SK-N-SH (cell line): Measurements from ENCODE around the gene ZFAND2A. TPM values are rescaled to one million over a fixed set of nuclear protein-coding genes. Genes with fewer than 3 reads are reported as not detected.
A peak's percentile ranks its signal among the peaks of the same experiment; 100 is the strongest.

Experiments used
- CTCF ChIA-PET: fragments of 300-600, 350-600 bp; formaldehyde crosslinking; extraction: SDS; loops from one replicate; lab custom pipeline; 2021; lab: Yijun Ruan, JAX
- POLR2A ChIA-PET: fragments of 350-600 bp; sonication (Branson Sonifier 250); formaldehyde crosslinking; extraction: SDS; loops from one replicate; lab custom pipeline; 2020; ENCODE audit warnings: antibody characterized with exemption, inconsistent platforms; lab: Yijun Ruan, JAX
- DNase-seq: peaks from one replicate; pipeline ENCODE4 v3.0.0; 2012
- H2AFZ ChIP-seq: fragments of 200-600 bp; sonication (generic); 2 replicates; pipeline ENCODE4 v1.8.1; 2016; ENCODE audit warnings: antibody characterized with exemption, mild to moderate bottlenecking, low read depth
- H3F3A ChIP-seq: fragments of 200-600 bp; sonication (generic); replicated peaks from 2 replicates; pipeline ENCODE3; 2016; ENCODE audit warnings: antibody characterized with exemption, mild to moderate bottlenecking; ENCODE audit not compliant: insufficient read depth
- H3K27ac ChIP-seq, 2 experiments: fragments of 200-500 bp in 1 of 2; fragments of 200-600 bp in 1 of 2; sonication (Bioruptor generic) in 1 of 2; sonication (generic), shearing (Covaris generic) in 1 of 2; 2 replicates each; pipeline versions ENCODE4 v1.5.1 to v1.6.1; 2014 to 2016; ENCODE audit warnings: low read depth in 2 of 2, inconsistent platforms in 1 of 2, low read length in 1 of 2, mild to moderate bottlenecking in 1 of 2, mixed read lengths in 1 of 2
- H3K27me3 ChIP-seq: fragments of 200-600 bp; sonication (generic), shearing (Covaris generic); 2 replicates; pipeline ENCODE4 v1.6.1; 2016; ENCODE audit warnings: mixed run types; ENCODE audit not compliant: insufficient read depth
- H3K36me3 ChIP-seq, 2 experiments: fragments of 200-500 bp in 1 of 2; fragments of 200-600 bp in 1 of 2; sonication (Bioruptor generic) in 1 of 2; sonication (generic) in 1 of 2; replicated peaks in 1 of 2; 2 replicates each; pipeline versions ENCODE3 to v1.5.1; 2014 to 2016; ENCODE audit warnings: low read length in 1 of 2, mild to moderate bottlenecking in 1 of 2; ENCODE audit not compliant: insufficient read depth in 2 of 2, control insufficient read depth in 1 of 2
- H3K4me1 ChIP-seq, 2 experiments: fragments of 200-500 bp in 1 of 2; fragments of 200-600 bp in 1 of 2; sonication (Bioruptor generic) in 1 of 2; sonication (generic), shearing (Covaris generic) in 1 of 2; 2 replicates each; pipeline versions ENCODE4 v1.5.1 to v1.6.1; 2014 to 2016; ENCODE audit warnings: low read depth in 1 of 2, low read length in 1 of 2, mixed run types in 1 of 2; ENCODE audit not compliant: insufficient read depth in 2 of 2, control insufficient read depth in 1 of 2
- H3K4me2 ChIP-seq: fragments of 200-600 bp; sonication (generic), shearing (Covaris generic); 2 replicates; pipeline ENCODE4 v1.6.1; 2017; ENCODE audit warnings: mixed run types
- H3K4me3 ChIP-seq, 2 experiments: fragments of 200-500 bp in 1 of 2; fragments of 200-600 bp in 1 of 2; sonication (Bioruptor generic) in 1 of 2; sonication (generic), shearing (Covaris generic) in 1 of 2; 2 replicates each; pipeline versions ENCODE4 v1.5.1 to v1.8.1; 2014 to 2016; ENCODE audit warnings: low read depth in 2 of 2, inconsistent platforms in 1 of 2, low read length in 1 of 2, mild to moderate bottlenecking in 1 of 2, mixed read lengths in 1 of 2, moderate library complexity in 1 of 2
- H3K79me2 ChIP-seq: fragments of 200-600 bp; sonication (generic); 2 replicates; pipeline ENCODE4 v1.8.1; 2017; ENCODE audit warnings: mild to moderate bottlenecking; ENCODE audit not compliant: insufficient read depth
- H3K9ac ChIP-seq: fragments of 200-600 bp; sonication (generic); 2 replicates; pipeline ENCODE4 v1.6.1; 2017; ENCODE audit warnings: mixed run types
- H3K9me2 ChIP-seq: fragments of 200-600 bp; sonication (generic); 2 replicates; pipeline ENCODE4 v1.6.1; 2017; ENCODE audit warnings: mixed run types
- H3K9me3 ChIP-seq: fragments of 200-600 bp; sonication (generic); 2 replicates; pipeline ENCODE4 v1.6.1; 2017; ENCODE audit warnings: mixed run types, mild to moderate bottlenecking, moderate library complexity
- H4K20me1 ChIP-seq: fragments of 200-600 bp; sonication (generic); 2 replicates; pipeline ENCODE4 v1.6.1; 2017; ENCODE audit warnings: mild to moderate bottlenecking, mixed run types; ENCODE audit not compliant: insufficient read depth
- ELF1 ChIP-seq: IDR thresholded peaks from 2 replicates; pipeline ENCODE4 v1.4.0; 2012
- EP300 ChIP-seq, 2 experiments: IDR thresholded peaks; 2 replicates each; pipeline versions ENCODE4 v1.4.0 to v1.6.1; 2012; ENCODE audit warnings: borderline replicate concordance in 1 of 2, low read depth in 1 of 2, low read length in 1 of 2
- EZH2phosphoT487 ChIP-seq: fragments of 200-600 bp; sonication (generic); IDR thresholded peaks from 2 replicates; pipeline ENCODE4 v1.6.1; 2017; ENCODE audit warnings: low read depth, mixed run types, mild to moderate bottlenecking, antibody characterized with exemption, moderate library complexity, borderline replicate concordance
- FOSL2 ChIP-seq: IDR thresholded peaks from 2 replicates; pipeline ENCODE4 v1.4.0; 2012; ENCODE audit warnings: low read depth, mild to moderate bottlenecking, moderate library complexity, borderline replicate concordance
- FOXJ3 ChIP-seq: sonication (generic); formaldehyde crosslinking; IDR thresholded peaks from 2 replicates; pipeline ENCODE4 v1.5.1; 2020; ENCODE audit warnings: mild to moderate bottlenecking, missing genetic modification reagents
- FOXM1 ChIP-seq: IDR thresholded peaks from 2 replicates; pipeline ENCODE4 v1.4.0; 2012; ENCODE audit warnings: low read depth, mild to moderate bottlenecking
- GATA2 ChIP-seq: sonication (generic); formaldehyde crosslinking; IDR thresholded peaks from 2 replicates; pipeline ENCODE4 v1.5.0; 2020; ENCODE audit warnings: mild to moderate bottlenecking, missing genetic modification reagents
- MEF2A ChIP-seq: IDR thresholded peaks from 2 replicates; pipeline ENCODE4 v1.4.0; 2012; ENCODE audit warnings: low read depth, borderline replicate concordance
- NFIC ChIP-seq: IDR thresholded peaks from 2 replicates; pipeline ENCODE4 v1.4.0; 2012; ENCODE audit warnings: borderline replicate concordance
- NRF1 ChIP-seq: IDR thresholded peaks from 2 replicates; pipeline ENCODE4 v1.6.1; 2012; ENCODE audit warnings: low read depth, mild to moderate bottlenecking, low read length
- POLR2AphosphoS5 ChIP-seq: IDR thresholded peaks from 2 replicates; pipeline ENCODE4 v1.6.1; 2012; ENCODE audit warnings: low read depth, low read length
- RAD21 ChIP-seq: IDR thresholded peaks from 2 replicates; pipeline ENCODE4 v1.6.1; 2012; ENCODE audit warnings: mild to moderate bottlenecking, low read length
- SMC3 ChIP-seq: IDR thresholded peaks from 2 replicates; pipeline ENCODE4 v1.6.1; 2012; ENCODE audit warnings: low read depth, low read length, improper control_type of control experiment
- TAF1 ChIP-seq: IDR thresholded peaks from 2 replicates; pipeline ENCODE4 v1.6.1; 2012; ENCODE audit warnings: low read depth, mild to moderate bottlenecking, low read length, moderate library complexity, borderline replicate concordance
- YY1 ChIP-seq: IDR thresholded peaks from 2 replicates; pipeline ENCODE4 v1.4.0; 2012; ENCODE audit warnings: low read depth, mild to moderate bottlenecking
- WGBS: methylation state at CpG from one replicate; pipeline ENCODE4 v1.1.6; 2017; ENCODE audit warnings: low lambda C conversion rate; 5-methylcytosine and 5-hydroxymethylcytosine counted together
- polyA plus RNA-seq, 3 experiments: library from polyadenylated mRNA; depleted of rRNA; stranded (reverse); fragments of >200 nt; gene quantifications; 2 replicates each; pipeline ENCODE4 v1.2.3, GENCODE V29; 2012
- TF ChIP-seq, protein P1 (sequence below): fragments of 200-600 bp; sonication (generic); IDR thresholded peaks from 2 replicates; pipeline ENCODE4 v1.6.1; 2017; ENCODE audit warnings: antibody characterized with exemption, mild to moderate bottlenecking, moderate library complexity
- TF ChIP-seq, protein P2 (sequence below): IDR thresholded peaks from 2 replicates; pipeline ENCODE4 v1.4.0; 2012; ENCODE audit warnings: low read depth
- TF ChIP-seq, protein P3 (sequence below): IDR thresholded peaks from 2 replicates; pipeline ENCODE4 v1.4.0; 2012; ENCODE audit warnings: low read depth, borderline replicate concordance
- TF ChIP-seq, protein P4 (sequence below): fragments of 150-350 bp; IDR thresholded peaks from 2 replicates; pipeline ENCODE4 v1.6.1; 2016; ENCODE audit warnings: mild to moderate bottlenecking, low read depth, low read length
- TF ChIP-seq, protein P5 (sequence below): IDR thresholded peaks from 2 replicates; pipeline ENCODE4 v1.6.1; 2012; ENCODE audit warnings: mild to moderate bottlenecking, low read depth, low read length, moderate library complexity
- TF ChIP-seq, protein P6 (sequence below): IDR thresholded peaks from 2 replicates; pipeline ENCODE4; 2012

Gene ZFAND2A
- polyA plus RNA-seq, 1 of the 3 experiments (the other 2 are of a cell fraction) = 38.9 TPM

GRCh38 chr7:1169409-1170368, 9.7 kb upstream of the ZFAND2A start:
- Histone ChIP-seq H3K36me3 (peaks cover 0 to 7% of the 10 kb centered on the region in 2 experiments), H4K20me1 (no peaks in the 10 kb centered on the region), H3K9ac (no peak overlapping the region), H3K27me3 (no peaks in the 10 kb centered on the region), H3K9me3 (no peaks in the 10 kb centered on the region), H3K4me1 (peaks cover 0 to 2% of the 10 kb centered on the region in 2 experiments; a peak in 1 of 4 replicates), H3K9me2 (no peaks in the 10 kb centered on the region), H3K4me2 (no peak overlapping the region), H2AFZ (peak overlapping the region; percentile 4; the same call in 1 of the 2 replicates), H3F3A (no peaks in the 10 kb centered on the region), H3K79me2 (no peaks in the 10 kb centered on the region), H3K4me3 (peak overlapping the region in 1 of 2 experiments; percentile 31; a peak in 1 of 4 replicates), H3K27ac (no peak overlapping the region)
- ChIA-PET CTCF (interaction anchor here (0.9 to 5.1 kb wide), 6 partner anchors 9 to 261 kb away, joined by 3 to 29 read pairs (median 4); partner anchors contain the start of gene ZFAND2A), POLR2A (no interaction called here)
- peak; percentile 86 for DNase-seq
- 57% methylated on average over 43 of the region's 43 CpGs for WGBS
- no peak for TF ChIP-seq MEF2A
- peak; percentile 19; the same call in 1 of the 2 replicates for TF ChIP-seq SMC3
- TF ChIP-seq NFIC = no peak
- TF ChIP-seq EZH2phosphoT487 = no peak
- TF ChIP-seq NRF1 = no peak
- no peak for TF ChIP-seq FOSL2
- no peak for TF ChIP-seq ELF1
- TF ChIP-seq FOXJ3 (CRISPR knock-in tag) = no peak
- TF ChIP-seq POLR2AphosphoS5 = no peak
- TF ChIP-seq, protein P1, sequence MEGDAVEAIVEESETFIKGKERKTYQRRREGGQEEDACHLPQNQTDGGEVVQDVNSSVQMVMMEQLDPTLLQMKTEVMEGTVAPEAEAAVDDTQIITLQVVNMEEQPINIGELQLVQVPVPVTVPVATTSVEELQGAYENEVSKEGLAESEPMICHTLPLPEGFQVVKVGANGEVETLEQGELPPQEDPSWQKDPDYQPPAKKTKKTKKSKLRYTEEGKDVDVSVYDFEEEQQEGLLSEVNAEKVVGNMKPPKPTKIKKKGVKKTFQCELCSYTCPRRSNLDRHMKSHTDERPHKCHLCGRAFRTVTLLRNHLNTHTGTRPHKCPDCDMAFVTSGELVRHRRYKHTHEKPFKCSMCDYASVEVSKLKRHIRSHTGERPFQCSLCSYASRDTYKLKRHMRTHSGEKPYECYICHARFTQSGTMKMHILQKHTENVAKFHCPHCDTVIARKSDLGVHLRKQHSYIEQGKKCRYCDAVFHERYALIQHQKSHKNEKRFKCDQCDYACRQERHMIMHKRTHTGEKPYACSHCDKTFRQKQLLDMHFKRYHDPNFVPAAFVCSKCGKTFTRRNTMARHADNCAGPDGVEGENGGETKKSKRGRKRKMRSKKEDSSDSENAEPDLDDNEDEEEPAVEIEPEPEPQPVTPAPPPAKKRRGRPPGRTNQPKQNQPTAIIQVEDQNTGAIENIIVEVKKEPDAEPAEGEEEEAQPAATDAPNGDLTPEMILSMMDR = peak; percentile 72
- TF ChIP-seq, protein P2, sequence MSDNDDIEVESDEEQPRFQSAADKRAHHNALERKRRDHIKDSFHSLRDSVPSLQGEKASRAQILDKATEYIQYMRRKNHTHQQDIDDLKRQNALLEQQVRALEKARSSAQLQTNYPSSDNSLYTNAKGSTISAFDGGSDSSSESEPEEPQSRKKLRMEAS = no peak
- TF ChIP-seq, protein P3, sequence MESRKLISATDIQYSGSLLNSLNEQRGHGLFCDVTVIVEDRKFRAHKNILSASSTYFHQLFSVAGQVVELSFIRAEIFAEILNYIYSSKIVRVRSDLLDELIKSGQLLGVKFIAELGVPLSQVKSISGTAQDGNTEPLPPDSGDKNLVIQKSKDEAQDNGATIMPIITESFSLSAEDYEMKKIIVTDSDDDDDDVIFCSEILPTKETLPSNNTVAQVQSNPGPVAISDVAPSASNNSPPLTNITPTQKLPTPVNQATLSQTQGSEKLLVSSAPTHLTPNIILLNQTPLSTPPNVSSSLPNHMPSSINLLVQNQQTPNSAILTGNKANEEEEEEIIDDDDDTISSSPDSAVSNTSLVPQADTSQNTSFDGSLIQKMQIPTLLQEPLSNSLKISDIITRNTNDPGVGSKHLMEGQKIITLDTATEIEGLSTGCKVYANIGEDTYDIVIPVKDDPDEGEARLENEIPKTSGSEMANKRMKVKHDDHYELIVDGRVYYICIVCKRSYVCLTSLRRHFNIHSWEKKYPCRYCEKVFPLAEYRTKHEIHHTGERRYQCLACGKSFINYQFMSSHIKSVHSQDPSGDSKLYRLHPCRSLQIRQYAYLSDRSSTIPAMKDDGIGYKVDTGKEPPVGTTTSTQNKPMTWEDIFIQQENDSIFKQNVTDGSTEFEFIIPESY = no peak
- no peak for TF ChIP-seq FOXM1
- TF ChIP-seq GATA2 (CRISPR knock-in tag) = no peak
- no peak for TF ChIP-seq EP300 (IDR thresholded peaks at IDR 0.05; ENCODE audit: borderline replicate concordance in 1 of 2, low read depth in 1 of 2, low read length in 1 of 2)
- TF ChIP-seq TAF1 = no peak
- TF ChIP-seq YY1 = peak; percentile 70
- peak; percentile 14; the same call in 1 of the 2 replicates for TF ChIP-seq RAD21
- TF ChIP-seq, protein P4, sequence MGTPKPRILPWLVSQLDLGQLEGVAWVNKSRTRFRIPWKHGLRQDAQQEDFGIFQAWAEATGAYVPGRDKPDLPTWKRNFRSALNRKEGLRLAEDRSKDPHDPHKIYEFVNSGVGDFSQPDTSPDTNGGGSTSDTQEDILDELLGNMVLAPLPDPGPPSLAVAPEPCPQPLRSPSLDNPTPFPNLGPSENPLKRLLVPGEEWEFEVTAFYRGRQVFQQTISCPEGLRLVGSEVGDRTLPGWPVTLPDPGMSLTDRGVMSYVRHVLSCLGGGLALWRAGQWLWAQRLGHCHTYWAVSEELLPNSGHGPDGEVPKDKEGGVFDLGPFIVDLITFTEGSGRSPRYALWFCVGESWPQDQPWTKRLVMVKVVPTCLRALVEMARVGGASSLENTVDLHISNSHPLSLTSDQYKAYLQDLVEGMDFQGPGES = no peak
- TF ChIP-seq, protein P5, sequence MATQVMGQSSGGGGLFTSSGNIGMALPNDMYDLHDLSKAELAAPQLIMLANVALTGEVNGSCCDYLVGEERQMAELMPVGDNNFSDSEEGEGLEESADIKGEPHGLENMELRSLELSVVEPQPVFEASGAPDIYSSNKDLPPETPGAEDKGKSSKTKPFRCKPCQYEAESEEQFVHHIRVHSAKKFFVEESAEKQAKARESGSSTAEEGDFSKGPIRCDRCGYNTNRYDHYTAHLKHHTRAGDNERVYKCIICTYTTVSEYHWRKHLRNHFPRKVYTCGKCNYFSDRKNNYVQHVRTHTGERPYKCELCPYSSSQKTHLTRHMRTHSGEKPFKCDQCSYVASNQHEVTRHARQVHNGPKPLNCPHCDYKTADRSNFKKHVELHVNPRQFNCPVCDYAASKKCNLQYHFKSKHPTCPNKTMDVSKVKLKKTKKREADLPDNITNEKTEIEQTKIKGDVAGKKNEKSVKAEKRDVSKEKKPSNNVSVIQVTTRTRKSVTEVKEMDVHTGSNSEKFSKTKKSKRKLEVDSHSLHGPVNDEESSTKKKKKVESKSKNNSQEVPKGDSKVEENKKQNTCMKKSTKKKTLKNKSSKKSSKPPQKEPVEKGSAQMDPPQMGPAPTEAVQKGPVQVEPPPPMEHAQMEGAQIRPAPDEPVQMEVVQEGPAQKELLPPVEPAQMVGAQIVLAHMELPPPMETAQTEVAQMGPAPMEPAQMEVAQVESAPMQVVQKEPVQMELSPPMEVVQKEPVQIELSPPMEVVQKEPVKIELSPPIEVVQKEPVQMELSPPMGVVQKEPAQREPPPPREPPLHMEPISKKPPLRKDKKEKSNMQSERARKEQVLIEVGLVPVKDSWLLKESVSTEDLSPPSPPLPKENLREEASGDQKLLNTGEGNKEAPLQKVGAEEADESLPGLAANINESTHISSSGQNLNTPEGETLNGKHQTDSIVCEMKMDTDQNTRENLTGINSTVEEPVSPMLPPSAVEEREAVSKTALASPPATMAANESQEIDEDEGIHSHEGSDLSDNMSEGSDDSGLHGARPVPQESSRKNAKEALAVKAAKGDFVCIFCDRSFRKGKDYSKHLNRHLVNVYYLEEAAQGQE = no peak
- TF ChIP-seq, protein P6, sequence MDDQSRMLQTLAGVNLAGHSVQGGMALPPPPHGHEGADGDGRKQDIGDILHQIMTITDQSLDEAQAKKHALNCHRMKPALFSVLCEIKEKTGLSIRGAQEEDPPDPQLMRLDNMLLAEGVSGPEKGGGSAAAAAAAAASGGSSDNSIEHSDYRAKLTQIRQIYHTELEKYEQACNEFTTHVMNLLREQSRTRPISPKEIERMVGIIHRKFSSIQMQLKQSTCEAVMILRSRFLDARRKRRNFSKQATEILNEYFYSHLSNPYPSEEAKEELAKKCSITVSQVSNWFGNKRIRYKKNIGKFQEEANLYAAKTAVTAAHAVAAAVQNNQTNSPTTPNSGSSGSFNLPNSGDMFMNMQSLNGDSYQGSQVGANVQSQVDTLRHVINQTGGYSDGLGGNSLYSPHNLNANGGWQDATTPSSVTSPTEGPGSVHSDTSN = no peak
